Vagina (tissue), 2 donors: ENCODE results near the gene SNED1. TPM values are rescaled to one million over a fixed set of nuclear protein-coding genes. Genes with fewer than 3 reads are reported as not detected.

ENCODE experiments used
- DNase-seq, 2 donors: peaks; one replicate each; pipeline ENCODE4 v3.0.0-alpha.2; 2017; ENCODE audit errors: extremely low spot score in 2 of 2
- H3K27ac ChIP-seq: fragments of 200-600 bp; sonication (generic); one replicate; pipeline ENCODE4 v1.5.1; 2019
- H3K27me3 ChIP-seq: fragments of 200-600 bp; sonication (generic); one replicate; pipeline ENCODE4 v1.5.1; 2019
- H3K36me3 ChIP-seq, 2 donors: fragments of 200-600 bp; sonication (generic); one replicate each; pipeline ENCODE4 v1.5.1; 2017 to 2019
- H3K4me1 ChIP-seq: fragments of 200-600 bp; sonication (generic); one replicate; pipeline ENCODE4 v1.5.1; 2019
- H3K4me3 ChIP-seq, 2 donors: fragments of 200-600 bp; sonication (generic); 1 replicate in 1 of 2; 2 replicates in 1 of 2; pipeline ENCODE4 v1.5.1; 2016 to 2019
- H3K9me3 ChIP-seq: fragments of 200-600 bp; sonication (generic); one replicate; pipeline ENCODE4 v1.5.1; 2019
- CTCF ChIP-seq, 3 experiments: fragments of 450-650 bp in 2 of 3; fragments of 200-600 bp in 1 of 3; sonication (generic) in 1 of 3; IDR thresholded peaks; one replicate each; pipeline ENCODE4 v1.5.1; 2017 to 2019; ENCODE audit warnings: antibody characterized with exemption in 3 of 3, mild to moderate bottlenecking in 2 of 3, moderate library complexity in 2 of 3
- POLR2A ChIP-seq, 2 donors: fragments of 450-650 bp; IDR thresholded peaks; one replicate each; pipeline ENCODE4 v1.6.1; 2017; ENCODE audit warnings: antibody characterized with exemption in 2 of 2, mild to moderate bottlenecking in 2 of 2, moderate library complexity in 2 of 2
- POLR2AphosphoS5 ChIP-seq, 2 donors: sonication (generic); formaldehyde crosslinking; IDR thresholded peaks; one replicate each; pipeline ENCODE4 v1.9.0; 2017; ENCODE audit warnings: antibody characterized with exemption in 2 of 2, mild to moderate bottlenecking in 2 of 2, low read depth in 1 of 2; ENCODE audit not compliant: insufficient read depth in 1 of 2
- intact Hi-C: fragments of 100-400 bp; cut with DNase I; formaldehyde crosslinking; loops from one replicate; pipeline ENCODE4 v1.15.1; 2023
- total RNA-seq: library from RNA; depleted of rRNA; stranded (reverse); fragments of >200 nt; gene quantifications from one replicate; pipeline ENCODE4 v1.2.3, GENCODE V29; 2016

Gene SNED1
- total RNA-seq, 1 donor from 2014 or later: 55.5 TPM

- Histone ChIP-seq H3K27ac (peak overlapping the region; percentile 80), H3K4me3 (no peak overlapping the region), H3K36me3 (no peaks in the 10 kb centered on the region), H3K27me3 (no peaks in the 10 kb centered on the region), H3K9me3 (no peaks in the 10 kb centered on the region), H3K4me1 (peaks cover 59% of the 10 kb centered on the region)
- DNase-seq: peak; percentile 85 to 94
- intact Hi-C loops: loop anchor here (1.0 kb wide), 1 partner anchor 27 kb away; no protein-coding TSS in a partner anchor
- no peak for TF ChIP-seq POLR2AphosphoS5 (IDR thresholded peaks at IDR 0.05; ENCODE audit: insufficient read depth in 1 of 2, low read depth in 1 of 2)
Measured at GRCh38 chr2:240959941-240960308, 38.5 kb upstream of the SNED1 start.

DNA sequence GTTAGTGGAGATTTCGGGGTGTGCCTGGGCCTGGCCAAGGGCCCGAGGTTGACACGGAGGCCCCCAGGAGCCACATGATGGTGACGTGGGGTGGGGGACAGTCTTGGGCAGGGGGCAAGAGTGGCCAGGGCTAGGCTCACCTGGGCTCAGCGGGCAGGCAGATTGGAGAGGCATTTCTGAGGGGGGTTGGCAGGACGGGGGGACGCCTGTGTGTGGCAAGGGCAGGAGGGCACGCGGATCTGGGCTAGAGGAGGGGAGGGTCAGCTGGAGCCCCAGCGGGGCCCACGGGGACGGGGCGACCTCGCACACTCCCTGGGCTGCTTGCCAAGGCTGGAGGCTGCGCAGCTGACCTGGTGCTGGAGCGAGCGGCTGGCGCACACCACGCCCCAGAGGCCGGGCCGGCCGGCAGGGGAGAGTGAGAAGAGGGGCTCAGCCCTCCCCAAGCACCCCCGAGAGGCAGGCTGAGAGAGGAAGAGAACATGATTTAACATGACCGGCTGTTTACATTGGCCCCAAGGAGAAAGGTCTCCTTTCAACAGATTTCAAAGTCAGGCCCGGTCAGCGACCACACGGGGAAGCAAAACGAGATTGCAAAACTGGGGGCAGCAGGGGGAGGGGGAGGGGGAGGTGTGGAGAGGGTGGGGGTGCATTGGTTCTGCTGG, 38.0 kb upstream of the SNED1 start:
- no peak overlapping the region for H3K4me3 ChIP-seq
- H3K9me3 ChIP-seq: no peaks in the 10 kb centered on the region
- peak overlapping the region; percentile 80 for H3K27ac ChIP-seq
- H3K36me3 ChIP-seq: no peaks in the 10 kb centered on the region
- DNase-seq: peak in 1 of 2 donors; percentile 86
- peaks cover 59% of the 10 kb centered on the region for H3K4me1 ChIP-seq
- H3K27me3 ChIP-seq: no peaks in the 10 kb centered on the region
- TF ChIP-seq POLR2AphosphoS5 (IDR thresholded peaks at IDR 0.05; ENCODE audit: insufficient read depth in 1 of 2, low read depth in 1 of 2) (peak in 1 of 2 donors; percentile 60), POLR2A (IDR thresholded peaks at IDR 0.05) (no peak)
- intact Hi-C loops: loop anchor here (1.0 kb wide), 1 partner anchor 27 kb away; no protein-coding TSS in a partner anchor

- Histone ChIP-seq H3K27me3 (no peaks in the 10 kb centered on the region), H3K27ac (peak overlapping the region; percentile 87), H3K4me1 (peaks cover 59% of the 10 kb centered on the region), H3K9me3 (no peaks in the 10 kb centered on the region), H3K4me3 (no peak overlapping the region), H3K36me3 (no peaks in the 10 kb centered on the region)
- DNase-seq: peak; percentile 67 to 83
- intact Hi-C loops: loop anchor here (1.0 kb wide), 1 partner anchor 26 kb away; no protein-coding TSS in a partner anchor
- TF ChIP-seq CTCF (IDR thresholded peaks at IDR 0.05) (no peak), POLR2A (IDR thresholded peaks at IDR 0.05) (no peak), POLR2AphosphoS5 (IDR thresholded peaks at IDR 0.05; ENCODE audit: insufficient read depth in 1 of 2, low read depth in 1 of 2) (no peak)
Measured at GRCh38 chr2:240960971-240961876, 37.2 kb upstream of the SNED1 start.

GRCh38 chr2:240961910-240962299, 36.5 kb upstream of the SNED1 start:
- no peaks in the 10 kb centered on the region for H3K36me3 ChIP-seq
- peaks cover 59% of the 10 kb centered on the region for H3K4me1 ChIP-seq
- peak in 1 of 2 donors; percentile 31 for DNase-seq
- H3K27ac ChIP-seq: peak overlapping the region; percentile 87
- intact Hi-C loops: no loop called here
- H3K27me3 ChIP-seq: no peaks in the 10 kb centered on the region
- H3K4me3 ChIP-seq: peak overlapping the region in 1 of 2 donors; percentile 14
- TF ChIP-seq CTCF (IDR thresholded peaks at IDR 0.05): no peak
- TF ChIP-seq POLR2A (IDR thresholded peaks at IDR 0.05): no peak
- TF ChIP-seq POLR2AphosphoS5 (IDR thresholded peaks at IDR 0.05; ENCODE audit: insufficient read depth in 1 of 2, low read depth in 1 of 2): no peak
- no peaks in the 10 kb centered on the region for H3K9me3 ChIP-seq

- intact Hi-C loops: no loop called here
- H3K9me3 ChIP-seq: no peaks in the 10 kb centered on the region
- H3K36me3 ChIP-seq: no peaks in the 10 kb centered on the region
- peaks cover 58% of the 10 kb centered on the region for H3K4me1 ChIP-seq
- peak; percentile 84 to 88 for DNase-seq
- no peak for TF ChIP-seq CTCF (IDR thresholded peaks at IDR 0.05)
- peak in 1 of 2 donors; percentile 77 for TF ChIP-seq POLR2AphosphoS5 (IDR thresholded peaks at IDR 0.05; ENCODE audit: insufficient read depth in 1 of 2, low read depth in 1 of 2)
- TF ChIP-seq POLR2A (IDR thresholded peaks at IDR 0.05): no peak
- H3K4me3 ChIP-seq: peak overlapping the region in 1 of 2 donors; percentile 14
- H3K27ac ChIP-seq: peak overlapping the region; percentile 87
- H3K27me3 ChIP-seq: no peaks in the 10 kb centered on the region
Measured at GRCh38 chr2:240962300-240963064, 35.9 kb upstream of the SNED1 start.
